ENCODE measurements around the gene ALLC.

ALLC gene

DNA sequence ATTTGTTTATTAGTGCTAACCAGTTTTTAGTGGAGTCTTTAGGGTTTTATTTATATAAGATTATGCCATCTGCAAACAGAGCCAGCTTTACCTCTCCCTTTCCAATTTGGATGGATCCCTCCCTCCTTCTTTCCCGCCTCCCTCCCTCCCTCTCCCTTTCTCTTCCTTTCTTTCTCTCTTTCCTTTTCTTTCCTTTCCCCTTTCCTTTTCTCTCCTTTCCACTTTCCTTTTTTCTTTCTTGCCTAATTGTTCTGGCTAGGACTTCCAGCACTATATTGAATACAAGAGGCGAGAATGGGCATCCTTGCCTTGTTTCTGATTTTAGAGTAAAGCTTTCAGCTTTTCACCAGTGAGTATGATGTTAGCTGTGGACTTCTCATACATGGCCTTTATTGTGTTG lies 39.0 kb upstream of the ALLC start:
- TF ChIP-seq, protein P1, sequence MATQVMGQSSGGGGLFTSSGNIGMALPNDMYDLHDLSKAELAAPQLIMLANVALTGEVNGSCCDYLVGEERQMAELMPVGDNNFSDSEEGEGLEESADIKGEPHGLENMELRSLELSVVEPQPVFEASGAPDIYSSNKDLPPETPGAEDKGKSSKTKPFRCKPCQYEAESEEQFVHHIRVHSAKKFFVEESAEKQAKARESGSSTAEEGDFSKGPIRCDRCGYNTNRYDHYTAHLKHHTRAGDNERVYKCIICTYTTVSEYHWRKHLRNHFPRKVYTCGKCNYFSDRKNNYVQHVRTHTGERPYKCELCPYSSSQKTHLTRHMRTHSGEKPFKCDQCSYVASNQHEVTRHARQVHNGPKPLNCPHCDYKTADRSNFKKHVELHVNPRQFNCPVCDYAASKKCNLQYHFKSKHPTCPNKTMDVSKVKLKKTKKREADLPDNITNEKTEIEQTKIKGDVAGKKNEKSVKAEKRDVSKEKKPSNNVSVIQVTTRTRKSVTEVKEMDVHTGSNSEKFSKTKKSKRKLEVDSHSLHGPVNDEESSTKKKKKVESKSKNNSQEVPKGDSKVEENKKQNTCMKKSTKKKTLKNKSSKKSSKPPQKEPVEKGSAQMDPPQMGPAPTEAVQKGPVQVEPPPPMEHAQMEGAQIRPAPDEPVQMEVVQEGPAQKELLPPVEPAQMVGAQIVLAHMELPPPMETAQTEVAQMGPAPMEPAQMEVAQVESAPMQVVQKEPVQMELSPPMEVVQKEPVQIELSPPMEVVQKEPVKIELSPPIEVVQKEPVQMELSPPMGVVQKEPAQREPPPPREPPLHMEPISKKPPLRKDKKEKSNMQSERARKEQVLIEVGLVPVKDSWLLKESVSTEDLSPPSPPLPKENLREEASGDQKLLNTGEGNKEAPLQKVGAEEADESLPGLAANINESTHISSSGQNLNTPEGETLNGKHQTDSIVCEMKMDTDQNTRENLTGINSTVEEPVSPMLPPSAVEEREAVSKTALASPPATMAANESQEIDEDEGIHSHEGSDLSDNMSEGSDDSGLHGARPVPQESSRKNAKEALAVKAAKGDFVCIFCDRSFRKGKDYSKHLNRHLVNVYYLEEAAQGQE (IDR thresholded peaks at IDR 0.05; ENCODE audit: insufficient read depth in 1 of 2, low read depth in 2 of 2, low read length in 2 of 2): no peak
- TF ChIP-seq FOXP2 (optimal IDR thresholded peaks at IDR 0.05; ENCODE audit: borderline replicate concordance, extremely low read depth, extremely low read length, insufficient read depth) (no peak), SIN3A (IDR thresholded peaks at IDR 0.05; ENCODE audit: borderline replicate concordance, insufficient read depth, low read length) (no peak), TAF1 (IDR thresholded peaks at IDR 0.05; ENCODE audit: borderline replicate concordance, insufficient read depth, low read length) (no peak), POLR2AphosphoS5 (IDR thresholded peaks at IDR 0.05; ENCODE audit: low read depth, low read length) (no peak)

DNA sequence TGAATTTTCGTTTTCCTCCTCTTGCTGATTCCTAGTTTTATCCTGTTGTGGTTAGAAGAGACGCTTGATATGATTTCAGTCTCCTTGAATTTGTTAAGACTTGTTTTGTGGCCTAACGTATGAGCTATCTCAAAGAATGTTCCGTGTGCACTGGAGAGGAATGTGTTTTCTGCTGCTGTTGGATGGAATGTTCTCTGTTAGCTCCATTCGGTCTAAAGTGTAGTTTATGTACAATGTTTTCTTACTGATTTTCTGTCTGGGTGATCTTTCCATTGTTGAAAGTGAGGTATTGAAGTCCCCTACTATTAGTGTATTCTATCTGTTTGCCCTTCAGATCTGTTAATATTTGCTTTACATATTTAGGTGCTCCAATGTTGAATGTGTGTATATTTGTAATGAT lies 37.2 kb upstream of the ALLC start:
- no peak for TF ChIP-seq TAF1 (IDR thresholded peaks at IDR 0.05; ENCODE audit: borderline replicate concordance, insufficient read depth, low read length)
- TF ChIP-seq, protein P1 (IDR thresholded peaks at IDR 0.05; ENCODE audit: insufficient read depth in 1 of 2, low read depth in 2 of 2, low read length in 2 of 2): no peak
- TF ChIP-seq SIN3A (IDR thresholded peaks at IDR 0.05; ENCODE audit: borderline replicate concordance, insufficient read depth, low read length): no peak
- no peak for TF ChIP-seq FOXP2 (optimal IDR thresholded peaks at IDR 0.05; ENCODE audit: borderline replicate concordance, extremely low read depth, extremely low read length, insufficient read depth)
- no peak for TF ChIP-seq POLR2AphosphoS5 (IDR thresholded peaks at IDR 0.05; ENCODE audit: low read depth, low read length)

GRCh38 chr2:3622967-3623366 lies 35.0 kb upstream of the ALLC start:
- TF ChIP-seq POLR2AphosphoS5 (IDR thresholded peaks at IDR 0.05; ENCODE audit: low read depth, low read length) (no peak), FOXP2 (optimal IDR thresholded peaks at IDR 0.05; ENCODE audit: borderline replicate concordance, extremely low read depth, extremely low read length, insufficient read depth) (no peak), TAF1 (IDR thresholded peaks at IDR 0.05; ENCODE audit: borderline replicate concordance, insufficient read depth, low read length) (no peak), SIN3A (IDR thresholded peaks at IDR 0.05; ENCODE audit: borderline replicate concordance, insufficient read depth, low read length) (no peak)
- TF ChIP-seq, protein P1 (IDR thresholded peaks at IDR 0.05; ENCODE audit: insufficient read depth in 1 of 2, low read depth in 2 of 2, low read length in 2 of 2): no peak

DNA sequence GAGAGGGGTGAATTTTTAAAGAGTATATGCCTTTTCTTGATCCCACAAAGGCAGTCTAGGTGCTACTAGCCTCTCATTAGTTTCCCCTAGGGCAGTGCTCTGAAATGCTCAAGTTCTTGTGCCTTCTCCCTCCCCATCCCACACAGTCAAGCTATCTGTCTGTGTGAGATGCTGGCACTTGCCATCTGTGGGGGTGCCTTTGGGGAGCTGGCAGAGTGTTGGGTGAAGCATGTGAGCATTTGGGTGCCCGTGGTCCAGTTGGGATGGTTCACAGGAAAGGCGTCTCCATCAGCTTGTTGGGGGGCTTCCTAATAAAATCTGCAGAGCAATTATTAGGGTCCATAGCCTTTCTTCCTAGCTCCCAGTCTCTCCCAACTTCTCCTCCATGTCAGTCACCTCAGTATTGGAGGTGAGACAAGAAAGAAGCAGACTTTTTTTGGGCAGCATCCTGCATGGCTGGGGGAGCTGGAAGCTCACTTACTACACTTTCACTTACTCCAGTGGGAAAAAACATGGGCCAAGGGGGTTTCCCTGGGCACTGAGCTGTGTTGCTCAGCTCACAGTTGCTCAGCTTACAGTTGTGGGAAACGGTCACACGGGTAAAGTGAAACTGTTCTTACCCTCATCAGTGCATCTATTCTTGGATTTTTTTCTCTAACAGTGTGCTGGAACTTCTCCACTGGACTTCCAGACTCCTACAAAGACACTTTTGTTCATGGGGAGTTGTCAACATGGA lies 33.8 kb upstream of the ALLC start:
- TF ChIP-seq FOXP2 (optimal IDR thresholded peaks at IDR 0.05; ENCODE audit: borderline replicate concordance, extremely low read depth, extremely low read length, insufficient read depth) (no peak), TAF1 (IDR thresholded peaks at IDR 0.05; ENCODE audit: borderline replicate concordance, insufficient read depth, low read length) (no peak), POLR2AphosphoS5 (IDR thresholded peaks at IDR 0.05; ENCODE audit: low read depth, low read length) (no peak), SIN3A (IDR thresholded peaks at IDR 0.05; ENCODE audit: borderline replicate concordance, insufficient read depth, low read length) (no peak)
- TF ChIP-seq, protein P1 (IDR thresholded peaks at IDR 0.05; ENCODE audit: insufficient read depth in 1 of 2, low read depth in 2 of 2, low read length in 2 of 2): no peak
